ENCODE results near the gene TPRN. TPM values are rescaled to one million over a fixed set of nuclear protein-coding genes. Genes with fewer than 3 reads are reported as not detected.

The TPRN gene
- total and polyA plus RNA-seq, 9 of the 15 experiments (the other 6 are each of a cell fraction or from before 2014, with no cell fraction given) = 0.31 to 31.9 (median 4.4) TPM

GRCh38 chr9:137157618-137158415 lies 42.7 kb downstream of the TPRN start (continued):
- TF ChIP-seq MNT (conservative IDR thresholded peaks at IDR 0.05) = peak in 1 of 2 experiments; percentile 76; a peak in 3 of 4 replicates
- TF ChIP-seq TAL1 (IDR thresholded peaks at IDR 0.05) = peak; percentile 81
- no peak for TF ChIP-seq CHD1 (IDR thresholded peaks at IDR 0.05; ENCODE audit: low read length)
- no peak for TF ChIP-seq ZZZ3 (IDR thresholded peaks at IDR 0.05)
- TF ChIP-seq ZNF174 (CRISPR knock-in tag; IDR thresholded peaks at IDR 0.05) = no peak
- TF ChIP-seq TSHZ1 (CRISPR knock-in tag; IDR thresholded peaks at IDR 0.05) = no peak
- no peak for TF ChIP-seq PRMT5 (CRISPR knock-in tag; IDR thresholded peaks at IDR 0.05)
- TF ChIP-seq EZH2 (IDR thresholded peaks at IDR 0.05; ENCODE audit: borderline replicate concordance, low read depth, low read length) = no peak
- no peak for TF ChIP-seq HNRNPH1 (optimal IDR thresholded peaks at IDR 0.05; ENCODE audit: low read depth, low read length)
- no peak for TF ChIP-seq EP400 (IDR thresholded peaks at IDR 0.05)
- no peak for TF ChIP-seq DIDO1 (tag; IDR thresholded peaks at IDR 0.05; ENCODE audit: low read depth)
- TF ChIP-seq PBX2 (CRISPR knock-in tag; IDR thresholded peaks at IDR 0.05; ENCODE audit: low read depth) = no peak
- 0 out of 2 replicates have a peak, but pooled peaks have one; percentile 41 for TF ChIP-seq PBX2 (tag; conservative IDR thresholded peaks at IDR 0.05; ENCODE audit: low read depth)
- TF ChIP-seq CTCFL (IDR thresholded peaks at IDR 0.05; ENCODE audit: borderline replicate concordance, insufficient read depth, low read depth, low read length, poor library complexity, severe bottlenecking) = no peak
- peak; percentile 79 for TF ChIP-seq MEIS2 (IDR thresholded peaks at IDR 0.05; ENCODE audit: partially characterized antibody)
